Omental fat pad (tissue), 4 donors: Measurements from ENCODE around the gene PRRG4. TPM values are rescaled to one million over a fixed set of nuclear protein-coding genes. Genes with fewer than 3 reads are reported as not detected.
"Not testable (repeated sequence)": the region's sequence is repeated elsewhere in the genome, so short reads cannot be mapped to it uniquely, and the experiment has no call there.

ENCODE experiments used
- ATAC-seq: fragments of 150-250 bp; one replicate; pipeline ENCODE4 v1.9.1; 2016; ENCODE audit warnings: mild to moderate bottlenecking, moderate library complexity; ENCODE audit not compliant: low FRiP score
- DNase-seq: peaks from one replicate; pipeline ENCODE4 v3.0.0-alpha.2; 2019; ENCODE audit warnings: low spot score
- total RNA-seq, 4 donors: library from RNA; depleted of rRNA; stranded (reverse); fragments of >200 nt; gene quantifications; one replicate each; pipeline ENCODE4 v1.1.0, GENCODE V29; 2016
- TF ChIP-seq, protein P1 (sequence below), 3 donors: fragments of 450-650 bp; IDR thresholded peaks; one replicate each; pipeline ENCODE4 v1.5.1; 2016 to 2017; ENCODE audit warnings: antibody characterized with exemption in 3 of 3, mild to moderate bottlenecking in 3 of 3, moderate library complexity in 2 of 3

The PRRG4 gene
- total RNA-seq, 4 donors from 2014 or later, result 1.4 to 3.5 (median 2.0) TPM

- TF ChIP-seq, protein P1, sequence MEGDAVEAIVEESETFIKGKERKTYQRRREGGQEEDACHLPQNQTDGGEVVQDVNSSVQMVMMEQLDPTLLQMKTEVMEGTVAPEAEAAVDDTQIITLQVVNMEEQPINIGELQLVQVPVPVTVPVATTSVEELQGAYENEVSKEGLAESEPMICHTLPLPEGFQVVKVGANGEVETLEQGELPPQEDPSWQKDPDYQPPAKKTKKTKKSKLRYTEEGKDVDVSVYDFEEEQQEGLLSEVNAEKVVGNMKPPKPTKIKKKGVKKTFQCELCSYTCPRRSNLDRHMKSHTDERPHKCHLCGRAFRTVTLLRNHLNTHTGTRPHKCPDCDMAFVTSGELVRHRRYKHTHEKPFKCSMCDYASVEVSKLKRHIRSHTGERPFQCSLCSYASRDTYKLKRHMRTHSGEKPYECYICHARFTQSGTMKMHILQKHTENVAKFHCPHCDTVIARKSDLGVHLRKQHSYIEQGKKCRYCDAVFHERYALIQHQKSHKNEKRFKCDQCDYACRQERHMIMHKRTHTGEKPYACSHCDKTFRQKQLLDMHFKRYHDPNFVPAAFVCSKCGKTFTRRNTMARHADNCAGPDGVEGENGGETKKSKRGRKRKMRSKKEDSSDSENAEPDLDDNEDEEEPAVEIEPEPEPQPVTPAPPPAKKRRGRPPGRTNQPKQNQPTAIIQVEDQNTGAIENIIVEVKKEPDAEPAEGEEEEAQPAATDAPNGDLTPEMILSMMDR (IDR thresholded peaks at IDR 0.05), result no peak
- no peak for ATAC-seq
- no peak for DNase-seq
Observed at GRCh38 chr11:32817852-32818183, 11.9 kb upstream of the PRRG4 start.

DNA sequence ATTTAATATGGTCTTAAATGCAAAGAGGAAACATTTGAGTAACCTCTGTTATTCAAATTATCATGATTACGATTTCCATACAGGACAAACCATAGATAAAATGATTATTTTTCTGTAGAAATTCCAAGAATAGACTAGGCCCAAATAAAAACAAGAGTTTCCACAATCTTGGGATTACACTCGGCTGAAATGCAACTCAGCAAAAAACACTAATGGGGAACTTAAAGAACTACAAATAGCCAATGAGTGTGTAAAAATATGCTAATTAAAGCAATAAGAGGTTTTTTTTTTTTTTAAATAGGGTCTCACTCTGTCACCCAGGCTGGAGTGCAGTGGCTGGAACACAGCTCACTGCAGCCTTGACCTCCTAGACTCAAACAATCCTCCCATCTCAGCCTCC is 10.5 kb upstream of the PRRG4 start:
- no peak for ATAC-seq
- no peak for DNase-seq

GRCh38 chr11:32820497-32820896 is 9.2 kb upstream of the PRRG4 start:
- DNase-seq (no peak), ATAC-seq (no peak)
- TF ChIP-seq, protein P1 (IDR thresholded peaks at IDR 0.05), result no peak

More for the DNA sequence above, 10.5 kb upstream of the PRRG4 start:
- TF ChIP-seq, protein P1 (IDR thresholded peaks at IDR 0.05), result no peak

DNA sequence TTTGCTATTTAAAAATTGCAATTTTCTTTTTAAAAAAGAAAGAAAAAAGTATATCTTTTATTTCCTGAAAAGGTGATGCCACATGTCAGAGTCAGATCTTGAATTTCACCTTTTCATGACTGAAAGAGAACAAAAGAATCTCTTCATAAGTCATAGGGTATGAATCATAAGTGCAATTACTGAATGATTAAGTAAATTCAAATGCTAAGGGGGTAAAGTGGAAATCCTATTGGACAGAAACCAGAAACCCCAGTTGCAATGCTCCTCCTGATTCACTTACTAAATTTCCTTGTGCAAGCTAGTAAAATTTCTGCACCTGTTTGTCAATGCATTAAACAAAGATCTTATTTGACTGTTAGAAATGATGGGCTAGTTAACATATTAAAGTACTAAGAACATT is 8.2 kb upstream of the PRRG4 start:
- no peak for DNase-seq
- ATAC-seq, result no peak
- TF ChIP-seq, protein P1 (IDR thresholded peaks at IDR 0.05), result no peak

DNA sequence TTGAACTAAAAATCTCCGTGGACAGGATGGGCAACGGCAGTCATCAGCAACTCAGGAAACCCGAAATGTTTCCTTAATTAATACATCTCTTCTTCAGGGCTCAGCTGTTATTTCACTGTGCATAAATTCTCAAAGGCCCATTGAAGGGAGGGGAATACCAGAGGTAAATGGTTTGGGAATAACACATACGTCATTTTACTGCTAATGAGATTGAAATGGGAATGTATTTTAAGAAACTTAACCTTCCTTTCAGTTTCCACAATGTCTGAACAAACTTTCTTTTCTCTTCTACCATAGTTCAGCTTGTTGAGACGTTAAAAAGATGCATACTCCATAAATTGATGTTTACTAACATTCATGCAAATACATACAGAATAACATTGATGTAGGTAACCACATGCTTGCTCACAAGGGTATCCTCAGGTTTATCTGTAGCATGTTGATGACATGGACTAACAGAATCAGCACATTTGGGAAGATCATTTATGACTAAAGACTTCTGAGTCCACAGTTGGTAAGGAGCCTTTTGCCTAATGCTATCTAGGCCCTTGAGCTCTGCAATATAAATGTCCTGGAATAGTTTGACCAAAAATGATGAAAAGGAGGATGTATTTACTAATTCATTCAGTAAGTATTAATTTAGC is 7.7 kb upstream of the PRRG4 start:
- ATAC-seq, result no peak
- TF ChIP-seq, protein P1 (IDR thresholded peaks at IDR 0.05), result no peak

GRCh38 chr11:32823617-32824016 is 6.1 kb upstream of the PRRG4 start:
- not testable (repeated sequence) for ATAC-seq, DNase-seq

More for the DNA sequence above, 7.7 kb upstream of the PRRG4 start:
- DNase-seq, result no peak

- TF ChIP-seq, protein P1 (IDR thresholded peaks at IDR 0.05), result no peak
- DNase-seq, result no peak
- no peak for ATAC-seq
Observed at GRCh38 chr11:32826113-32826512, 3.6 kb upstream of the PRRG4 start.
